HG02943 (cell line): ENCODE results near the gene NFE2L3.
"Not testable (repeated sequence)": the region's sequence is repeated elsewhere in the genome, so short reads cannot be mapped to it uniquely, and the experiment has no call there.

Experiments
- ATAC-seq: cut with Tn5 transposase; IDR thresholded peaks from one replicate; pipeline ENCODE4 v1.9.1; 2021; ENCODE audit warnings: mild to moderate bottlenecking, low read depth, moderate library complexity; ENCODE audit not compliant: unreplicated experiment

The NFE2L3 gene

GRCh38 chr7:26151953-26152781 is at the start of gene NFE2L3:
TSS of gene NFE2L3 (plus strand) at chr7:26152198. CDS start at chr7:26152499, 301 bp downstream.
- peak; percentile 59 for ATAC-seq

GRCh38 chr7:26103596-26103995 is 48.4 kb upstream of the NFE2L3 start:
- ATAC-seq, result no peak

GRCh38 chr7:26105236-26105635 is 46.8 kb upstream of the NFE2L3 start:
- no peak for ATAC-seq

- no peak for ATAC-seq
Observed at GRCh38 chr7:26105931-26106330, 46.1 kb upstream of the NFE2L3 start.

GRCh38 chr7:26112203-26112740 is 39.7 kb upstream of the NFE2L3 start:
- no peak for ATAC-seq

GRCh38 chr7:26115650-26116049 is 36.3 kb upstream of the NFE2L3 start:
- ATAC-seq, result no peak

- ATAC-seq, result no peak
Observed at GRCh38 chr7:26117142-26117807, 34.7 kb upstream of the NFE2L3 start.

- ATAC-seq, result no peak
Observed at GRCh38 chr7:26117970-26118369, 34.0 kb upstream of the NFE2L3 start.

- ATAC-seq, result no peak
Observed at GRCh38 chr7:26122745-26123144, 29.3 kb upstream of the NFE2L3 start.

GRCh38 chr7:26124775-26125174 is 27.2 kb upstream of the NFE2L3 start:
- ATAC-seq, result not testable (repeated sequence)

- ATAC-seq, result no peak
Observed at GRCh38 chr7:26127411-26127810, 24.6 kb upstream of the NFE2L3 start.

GRCh38 chr7:26131056-26131589 is 20.9 kb upstream of the NFE2L3 start:
- no peak for ATAC-seq

GRCh38 chr7:26135076-26135475 is 16.9 kb upstream of the NFE2L3 start:
- no peak for ATAC-seq

- ATAC-seq, result no peak
Observed at GRCh38 chr7:26135551-26135950, 16.4 kb upstream of the NFE2L3 start.

- no peak for ATAC-seq
Observed at GRCh38 chr7:26136831-26137230, 15.2 kb upstream of the NFE2L3 start.

GRCh38 chr7:26140380-26140779 is 11.6 kb upstream of the NFE2L3 start:
- no peak for ATAC-seq

- ATAC-seq, result no peak
Observed at GRCh38 chr7:26141077-26141476, 10.9 kb upstream of the NFE2L3 start.

GRCh38 chr7:26143298-26144048 is 8.5 kb upstream of the NFE2L3 start:
- ATAC-seq, result no peak

GRCh38 chr7:26144184-26145080 is 7.6 kb upstream of the NFE2L3 start:
- ATAC-seq, result no peak

- no peak for ATAC-seq
Observed at GRCh38 chr7:26145238-26145637, 6.8 kb upstream of the NFE2L3 start.
